ENCODE data around the gene PSG7. TPM values are rescaled to one million over a fixed set of nuclear protein-coding genes. Genes with fewer than 3 reads are reported as not detected.
"Not testable (repeated sequence)": the region's sequence is repeated elsewhere in the genome, so short reads cannot be mapped to it uniquely, and the experiment has no call there.

Gene PSG7
- total RNA-seq, 4 donors from 2014 or later = not detected

- not testable (repeated sequence) for H3K36me3 ChIP-seq, H3K4me1 ChIP-seq, H3K27me3 ChIP-seq, H3K4me3 ChIP-seq, DNase-seq, H3K27ac ChIP-seq, H3K9me3 ChIP-seq
- TF ChIP-seq CTCF (IDR thresholded peaks at IDR 0.05) = peak in 2 of 6 experiments; percentile 7 to 23
These were observed 13.9 kb downstream of the PSG7 start for GRCh38 chr19:42923106-42923505.

GRCh38 chr19:42920971-42921370 is 16.0 kb downstream of the PSG7 start:
- not testable (repeated sequence) for H3K27me3 ChIP-seq, H3K4me3 ChIP-seq, H3K36me3 ChIP-seq, H3K9me3 ChIP-seq, H3K4me1 ChIP-seq, DNase-seq, H3K27ac ChIP-seq

GRCh38 chr19:42919757-42920079 is 17.3 kb downstream of the PSG7 start:
- no peaks in the 10 kb centered on the region for H3K4me1 ChIP-seq
- no peak overlapping the region for H3K27ac ChIP-seq
- TF ChIP-seq POLR2A (IDR thresholded peaks at IDR 0.05) = no peak
- TF ChIP-seq CTCF (IDR thresholded peaks at IDR 0.05) = no peak
- no peaks in the 10 kb centered on the region for H3K9me3 ChIP-seq
- DNase-seq = no peak
- no peak overlapping the region for H3K4me3 ChIP-seq
- H3K36me3 ChIP-seq = no peaks in the 10 kb centered on the region
- H3K27me3 ChIP-seq = no peaks in the 10 kb centered on the region

GRCh38 chr19:42919070-42919756 is 17.8 kb downstream of the PSG7 start:
- not testable (repeated sequence) for H3K27me3 ChIP-seq, DNase-seq

GRCh38 chr19:42918377-42919069 is 18.5 kb downstream of the PSG7 start:
- DNase-seq, H3K4me1 ChIP-seq, H3K27ac ChIP-seq: not testable (repeated sequence)

More at GRCh38 chr19:42919070-42919756, 17.8 kb downstream of the PSG7 start:
- not testable (repeated sequence) for H3K4me3 ChIP-seq, H3K4me1 ChIP-seq, H3K27ac ChIP-seq, H3K36me3 ChIP-seq, H3K9me3 ChIP-seq

GRCh38 chr19:42917634-42918033 is 19.4 kb downstream of the PSG7 start, which contains the start of gene PSG6:
Gene PSG6 (minus strand): TSS chr19:42917894. CDS start chr19:42917792, 102 bp downstream.
- H3K9me3 ChIP-seq, DNase-seq, H3K27ac ChIP-seq, H3K27me3 ChIP-seq, H3K4me3 ChIP-seq, H3K4me1 ChIP-seq, H3K36me3 ChIP-seq: not testable (repeated sequence)

More at GRCh38 chr19:42918377-42919069, 18.5 kb downstream of the PSG7 start:
- H3K27me3 ChIP-seq, H3K9me3 ChIP-seq, H3K4me3 ChIP-seq, H3K36me3 ChIP-seq: not testable (repeated sequence)

GRCh38 chr19:42916931-42917330 is 20.1 kb downstream of the PSG7 start:
- DNase-seq, H3K4me1 ChIP-seq, H3K27me3 ChIP-seq, H3K27ac ChIP-seq, H3K9me3 ChIP-seq, H3K4me3 ChIP-seq, H3K36me3 ChIP-seq: not testable (repeated sequence)

- not testable (repeated sequence) for H3K27me3 ChIP-seq, DNase-seq, H3K4me1 ChIP-seq, H3K4me3 ChIP-seq, H3K27ac ChIP-seq, H3K36me3 ChIP-seq, H3K9me3 ChIP-seq
These were observed 23.5 kb downstream of the PSG7 start for GRCh38 chr19:42913516-42913915.

- not testable (repeated sequence) for H3K4me3 ChIP-seq, H3K27me3 ChIP-seq, H3K27ac ChIP-seq, H3K36me3 ChIP-seq, H3K4me1 ChIP-seq, DNase-seq, H3K9me3 ChIP-seq
These were observed 24.1 kb downstream of the PSG7 start for GRCh38 chr19:42912941-42913340.

GRCh38 chr19:42911731-42912130 is 25.3 kb downstream of the PSG7 start:
- not testable (repeated sequence) for H3K27me3 ChIP-seq, H3K4me3 ChIP-seq, H3K4me1 ChIP-seq, DNase-seq, H3K27ac ChIP-seq, H3K36me3 ChIP-seq, H3K9me3 ChIP-seq

- DNase-seq, H3K27ac ChIP-seq, H3K36me3 ChIP-seq, H3K9me3 ChIP-seq, H3K4me1 ChIP-seq, H3K27me3 ChIP-seq, H3K4me3 ChIP-seq: not testable (repeated sequence)
These were observed 30.8 kb downstream of the PSG7 start for GRCh38 chr19:42906162-42906561.

- not testable (repeated sequence) for H3K4me1 ChIP-seq, H3K27me3 ChIP-seq, DNase-seq, H3K27ac ChIP-seq, H3K4me3 ChIP-seq, H3K36me3 ChIP-seq, H3K9me3 ChIP-seq
These were observed 36.4 kb downstream of the PSG7 start for GRCh38 chr19:42900561-42900960.

- not testable (repeated sequence) for H3K4me3 ChIP-seq, H3K4me1 ChIP-seq, H3K27ac ChIP-seq, H3K36me3 ChIP-seq, H3K27me3 ChIP-seq, DNase-seq, H3K9me3 ChIP-seq
These were observed 37.3 kb downstream of the PSG7 start for GRCh38 chr19:42899674-42900073.

Data from Peyer's patch (tissue), 4 donors.